Endothelial cell of umbilical vein (primary cell): ENCODE measurements around the gene GSDME. TPM values are rescaled to one million over a fixed set of nuclear protein-coding genes. Genes with fewer than 3 reads are reported as not detected.

Experiments
- BruUV-seq: library from RNA; stranded (reverse); fragments of 400-500 nt; replicated peaks from 2 replicates; lab custom pipeline; 2021; lab: Mats Ljungman, UMichigan
- CTCF ChIA-PET: fragments of 300-600, 350-600 bp; sonication (Branson Sonifier 250); formaldehyde crosslinking; loops from one replicate; lab custom pipeline; 2021; ENCODE audit warnings: antibody characterized with exemption, inconsistent platforms; lab: Charles Lee
- POLR2A ChIA-PET: fragments of 300-600, 350-600 bp; sonication (Branson Sonifier 250); formaldehyde crosslinking; loops from one replicate; lab custom pipeline; 2021; ENCODE audit warnings: antibody characterized with exemption, inconsistent platforms; lab: Charles Lee
- DNase-seq: peaks from one replicate; pipeline ENCODE4 v3.0.0-alpha.2; 2011; ENCODE audit warnings: low read depth, low spot score
- FAIRE-seq: peaks from 2 replicates; lab custom pipeline; 2011; peaks lifted over from hg19 to GRCh38; lab: Jason Lieb, UNC
- H2AFZ ChIP-seq: 2 replicates; pipeline ENCODE4 v1.6.0; 2012; ENCODE audit warnings: low read depth, low read length, control low read depth, inconsistent platforms
- H3K27ac ChIP-seq: 2 replicates; pipeline ENCODE4 v1.5.1; 2011; ENCODE audit warnings: low read depth, mild to moderate bottlenecking, control low read depth, low read length, moderate library complexity; ENCODE audit not compliant: insufficient read depth
- H3K27me3 ChIP-seq, 2 experiments: 2 replicates each; pipeline versions ENCODE4 v1.6.0 to v1.6.1; 2011; ENCODE audit warnings: low read length in 2 of 2, mixed read lengths in 1 of 2; ENCODE audit not compliant: control insufficient read depth in 2 of 2, insufficient read depth in 2 of 2
- H3K36me3 ChIP-seq, 2 experiments: 2 replicates in 1 of 2; 3 replicates in 1 of 2; pipeline ENCODE4 v1.5.1; 2011; ENCODE audit warnings: low read length in 2 of 2, mild to moderate bottlenecking in 1 of 2, moderate library complexity in 1 of 2; ENCODE audit not compliant: control insufficient read depth in 2 of 2, insufficient read depth in 2 of 2; ENCODE audit errors: extremely low read depth in 1 of 2
- H3K4me1 ChIP-seq: 3 replicates; pipeline ENCODE4 v1.5.1; 2011; ENCODE audit warnings: mild to moderate bottlenecking, low read length; ENCODE audit not compliant: control insufficient read depth, insufficient read depth; ENCODE audit errors: extremely low read depth
- H3K4me2 ChIP-seq: 2 replicates; pipeline ENCODE4 v1.6.1; 2011; ENCODE audit warnings: low read length, control low read depth, mixed read lengths; ENCODE audit not compliant: insufficient read depth
- H3K4me3 ChIP-seq, 3 experiments: fragments of 200-600 bp in 1 of 3; sonication (generic), shearing (Covaris generic) in 1 of 3; replicated peaks in 1 of 3; 2 replicates each; pipeline ENCODE4 v1.5.1; 2011 to 2016; ENCODE audit warnings: control low read depth in 3 of 3, low read length in 3 of 3, mild to moderate bottlenecking in 2 of 3, inconsistent platforms in 1 of 3, low read depth in 1 of 3, moderate library complexity in 1 of 3; ENCODE audit not compliant: insufficient read depth in 1 of 3
- H3K79me2 ChIP-seq: 2 replicates; pipeline ENCODE4 v1.6.0; 2012; ENCODE audit warnings: low read length, inconsistent platforms; ENCODE audit not compliant: control insufficient read depth, insufficient read depth
- H3K9ac ChIP-seq: replicated peaks from 2 replicates; pipeline ENCODE3; 2011; ENCODE audit warnings: low read length, control low read depth; ENCODE audit not compliant: insufficient read depth; ENCODE audit errors: extremely low read depth
- H3K9me1 ChIP-seq: replicated peaks from 3 replicates; pipeline ENCODE4 v1.6.0; 2011; ENCODE audit warnings: mild to moderate bottlenecking, low read length; ENCODE audit not compliant: control insufficient read depth, insufficient read depth; ENCODE audit errors: extremely low read depth
- H3K9me3 ChIP-seq: replicated peaks from 2 replicates; pipeline ENCODE4 v1.5.1; 2012; ENCODE audit warnings: low read length, inconsistent platforms; ENCODE audit not compliant: control insufficient read depth, insufficient read depth
- H4K20me1 ChIP-seq: replicated peaks from 2 replicates; pipeline ENCODE3; 2011; ENCODE audit warnings: mild to moderate bottlenecking, low read length; ENCODE audit not compliant: control insufficient read depth, insufficient read depth; ENCODE audit errors: extremely low read depth
- CTCF ChIP-seq, 2 donors: IDR thresholded peaks; 1 replicate in 1 of 2; 2 replicates in 1 of 2; pipeline ENCODE4 v1.5.1; 2011; ENCODE audit warnings: low read length in 2 of 2, mild to moderate bottlenecking in 2 of 2, moderate library complexity in 2 of 2, control low read depth in 1 of 2, inconsistent platforms in 1 of 2, low read depth in 1 of 2; ENCODE audit not compliant: insufficient read depth in 1 of 2; ENCODE audit errors: extremely low read depth in 1 of 2
- EZH2 ChIP-seq: IDR thresholded peaks from 2 replicates; pipeline ENCODE4 v1.6.1; 2012; ENCODE audit warnings: borderline replicate concordance, low read depth, mild to moderate bottlenecking, moderate library complexity, low read length, inconsistent platforms; ENCODE audit not compliant: severe bottlenecking
- FOS ChIP-seq: IDR thresholded peaks from 2 replicates; pipeline ENCODE4 v1.6.1; 2011; ENCODE audit warnings: mild to moderate bottlenecking, low read length, moderate library complexity, borderline replicate concordance; ENCODE audit not compliant: insufficient read depth
- GATA2 ChIP-seq: IDR thresholded peaks from 2 replicates; pipeline ENCODE4 v1.7.0; 2011; ENCODE audit warnings: low read depth, mild to moderate bottlenecking, moderate library complexity, mixed read lengths, low read length; ENCODE audit not compliant: insufficient read length, insufficient read depth
- JUN ChIP-seq: IDR thresholded peaks from 2 replicates; pipeline ENCODE4 v1.6.1; 2011; ENCODE audit warnings: borderline replicate concordance, low read depth; ENCODE audit not compliant: insufficient read length, insufficient read depth
- MYC ChIP-seq: IDR thresholded peaks from one replicate; pipeline ENCODE4 v1.6.1; 2011; ENCODE audit warnings: mild to moderate bottlenecking, low read depth, low read length
- POLR2A ChIP-seq: IDR thresholded peaks from 2 replicates; pipeline ENCODE4 v1.6.1; 2012; ENCODE audit warnings: low read depth, mild to moderate bottlenecking, control low read depth, low read length
- POLR2AphosphoS5 ChIP-seq: IDR thresholded peaks from 2 replicates; pipeline ENCODE4 v1.6.1; 2012; ENCODE audit warnings: low read depth, mild to moderate bottlenecking, control low read depth, low read length, moderate library complexity; ENCODE audit not compliant: insufficient read depth
- dilution Hi-C: fragments of 300-500 bp; cut with MboI; formaldehyde crosslinking; loops from one replicate; pipeline ENCODE4 v1.15.0; 2019; ENCODE audit warnings: low sequenced_read_pairs; ENCODE audit not compliant: extremely low pct_ligation_motif_present
- intact Hi-C: fragments of 100-400 bp; cut with micrococcal nuclease; formaldehyde crosslinking; loops from one replicate; pipeline ENCODE4 v1.10.0; 2022
- polyA plus RNA-seq, 4 experiments: library from polyadenylated mRNA; depleted of rRNA in 3 of 4; stranded (reverse) in 3 of 4; unstranded in 1 of 4; fragments of >200 nt; gene quantifications; 2 replicates each; pipeline versions ENCODE4 v1.2.1 to v1.2.3, GENCODE V29; 2011 to 2012; ENCODE audit warnings: missing spikeins in 1 of 4
- total RNA-seq: library from RNA; stranded (reverse); gene quantifications from 2 replicates; pipeline ENCODE4 v1.2.3, GENCODE V29; 2021
- TF ChIP-seq, protein P1 (sequence below): IDR thresholded peaks from 2 replicates; pipeline ENCODE4 v1.6.1; 2011; ENCODE audit not compliant: insufficient read depth, insufficient read length

GSDME gene
- total and polyA plus RNA-seq, 2 donors (not counting 3 experiments of a cell fraction or from before 2014, with no cell fraction given), result 21.1 to 23.4 TPM

- Histone ChIP-seq H3K36me3 (no peaks in the 10 kb centered on the region), H4K20me1 (no peaks in the 10 kb centered on the region), H3K4me2 (no peak overlapping the region), H3K27ac (no peak overlapping the region), H3K79me2 (no peaks in the 10 kb centered on the region), H2AFZ (no peak overlapping the region), H3K4me1 (peaks cover 7% of the 10 kb centered on the region), H3K9me1 (no peaks in the 10 kb centered on the region), H3K9me3 (no peaks in the 10 kb centered on the region), H3K4me3 (no peak overlapping the region), H3K9ac (no peak overlapping the region), H3K27me3 (no peaks in the 10 kb centered on the region)
- no peak for FAIRE-seq
- CTCF ChIA-PET, result interaction anchor here (0.7 to 2.5 kb wide), 5 partner anchors 8 to 344 kb away, joined by 3 to 7 read pairs (median 4); no protein-coding TSS in a partner anchor
- intact Hi-C loops, result no loop called here
- DNase-seq, result no peak
- dilution Hi-C loops, result no loop called here
- BruUV-seq, result no TSS peak
- POLR2A ChIA-PET, result interaction anchor here (1.0 kb wide), 1 partner anchor 374 kb away, joined by 3 read pairs; the partner anchor contains the start of gene CYCS
- no peak for TF ChIP-seq MYC
- TF ChIP-seq CTCF (IDR thresholded peaks at IDR 0.05; ENCODE audit: extremely low read depth in 1 of 2, insufficient read depth in 1 of 2, low read depth in 1 of 2, low read length in 2 of 2), result no peak
- no peak for TF ChIP-seq POLR2A
- TF ChIP-seq POLR2AphosphoS5, result no peak
- no peak for TF ChIP-seq EZH2
- TF ChIP-seq, protein P1, sequence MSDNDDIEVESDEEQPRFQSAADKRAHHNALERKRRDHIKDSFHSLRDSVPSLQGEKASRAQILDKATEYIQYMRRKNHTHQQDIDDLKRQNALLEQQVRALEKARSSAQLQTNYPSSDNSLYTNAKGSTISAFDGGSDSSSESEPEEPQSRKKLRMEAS, result no peak
- TF ChIP-seq FOS, result no peak
- TF ChIP-seq JUN, result no peak
- TF ChIP-seq GATA2, result no peak
Observed at GRCh38 chr7:24750441-24751055, 6.7 kb downstream of the GSDME start.
